Ishikawa (cell line): ENCODE data around the gene OLFML1.

Experiments used
- TCF12 ChIP-seq: IDR thresholded peaks from 2 replicates; pipeline ENCODE4 v1.6.1; 2012; ENCODE audit warnings: low read depth
- YY1 ChIP-seq: IDR thresholded peaks from 2 replicates; pipeline ENCODE4 v1.6.1; 2012; ENCODE audit warnings: low read depth
- TF ChIP-seq, protein P1 (sequence below): IDR thresholded peaks from 2 replicates; pipeline ENCODE4 v1.6.1; 2012

GRCh38 chr11:7544021-7544420, 58.7 kb downstream of the OLFML1 start:
- TF ChIP-seq TCF12 (no peak), YY1 (no peak)
- TF ChIP-seq, protein P1, sequence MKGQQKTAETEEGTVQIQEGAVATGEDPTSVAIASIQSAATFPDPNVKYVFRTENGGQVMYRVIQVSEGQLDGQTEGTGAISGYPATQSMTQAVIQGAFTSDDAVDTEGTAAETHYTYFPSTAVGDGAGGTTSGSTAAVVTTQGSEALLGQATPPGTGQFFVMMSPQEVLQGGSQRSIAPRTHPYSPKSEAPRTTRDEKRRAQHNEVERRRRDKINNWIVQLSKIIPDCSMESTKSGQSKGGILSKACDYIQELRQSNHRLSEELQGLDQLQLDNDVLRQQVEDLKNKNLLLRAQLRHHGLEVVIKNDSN: no peak
